Measurements from ENCODE around the gene SGIP1. TPM values are rescaled to one million over a fixed set of nuclear protein-coding genes. Genes with fewer than 3 reads are reported as not detected.

Gene SGIP1
- total and polyA plus RNA-seq, 7 donors = 0.74 to 3.7 (median 1.0) TPM

GRCh38 chr1:66767626-66768025 lies 233.7 kb downstream of the SGIP1 start:
- no peak for TF ChIP-seq CTCF (IDR thresholded peaks at IDR 0.05)
- Histone ChIP-seq H3K27ac (no peak overlapping the region), H3K27me3 (ENCODE audit: insufficient read depth in 3 of 3, low read length in 2 of 3) (no peaks in the 10 kb centered on the region), H3K4me1 (no peaks in the 10 kb centered on the region), H3K36me3 (ENCODE audit: insufficient read depth in 1 of 2, low read depth in 1 of 2) (no peaks in the 10 kb centered on the region), H3K9me3 (no peaks in the 10 kb centered on the region), H3K4me3 (no peak overlapping the region)
- intact Hi-C loops (cut with DNase I) = loop anchor here (5.0 to 10.0 kb wide), 3 partner anchors 157 to 380 kb away; partner anchors contain the start of genes DNAI4 (in 2 of the 2) and MIER1 (in 2 of the 2)
- DNase-seq (no peak), ATAC-seq (no peak)

- no peak overlapping the region for H3K4me3 ChIP-seq
- H3K27ac ChIP-seq = no peak overlapping the region
- H3K27me3 ChIP-seq (ENCODE audit: insufficient read depth in 3 of 3, low read length in 2 of 3) = no peaks in the 10 kb centered on the region
- intact Hi-C loops (cut with DNase I) = loop anchor here (5.0 to 10.0 kb wide), 3 partner anchors 156 to 378 kb away; partner anchors contain the start of genes DNAI4 (in 2 of the 2) and MIER1 (in 2 of the 2)
- H3K4me1 ChIP-seq = no peaks in the 10 kb centered on the region
- no peaks in the 10 kb centered on the region for H3K36me3 ChIP-seq (ENCODE audit: insufficient read depth in 1 of 2, low read depth in 1 of 2)
- no peak for TF ChIP-seq CTCF (IDR thresholded peaks at IDR 0.05)
- DNase-seq = no peak
- no peaks in the 10 kb centered on the region for H3K9me3 ChIP-seq
- no peak for ATAC-seq
- 61 to 82% (median 68%) methylated on average over 1 of the region's 1 CpG for WGBS, 3 donors
Observed at GRCh38 chr1:66768965-66769364, 235.0 kb downstream of the SGIP1 start.

DNA sequence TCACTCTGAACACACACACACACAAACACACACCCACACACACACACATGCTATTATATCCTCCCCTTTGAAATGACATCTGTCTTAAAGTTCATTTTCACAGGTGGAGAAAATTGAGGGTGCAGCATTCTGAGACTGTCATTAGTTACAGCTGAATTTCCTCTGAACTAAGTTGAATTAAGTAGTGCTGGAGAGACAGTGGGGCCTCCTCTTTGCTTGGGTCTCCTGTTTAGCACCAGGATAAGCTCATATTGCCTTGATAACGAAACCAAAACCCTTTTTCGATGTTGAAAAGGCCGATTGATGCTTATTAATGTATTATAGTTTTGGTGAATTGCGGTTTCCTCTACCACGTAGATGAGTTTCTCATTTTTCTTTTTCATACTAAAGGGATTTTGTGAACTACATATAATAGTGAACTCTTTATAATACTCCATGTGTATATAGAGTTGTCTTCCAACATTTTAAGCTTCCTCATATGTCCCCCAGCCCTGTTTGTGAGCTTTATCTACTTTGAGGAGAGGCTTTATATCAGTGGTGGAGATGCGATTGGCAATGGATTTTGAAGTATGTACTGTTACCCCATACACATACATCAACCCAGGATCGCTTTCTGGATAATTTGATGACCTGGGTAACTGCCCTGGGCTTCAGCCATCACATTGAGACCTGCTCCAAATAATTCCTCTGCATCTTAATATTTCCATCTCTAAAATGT lies 235.7 kb downstream of the SGIP1 start:
- no peak for TF ChIP-seq CTCF (IDR thresholded peaks at IDR 0.05)
- Histone ChIP-seq H3K9me3 (no peaks in the 10 kb centered on the region), H3K36me3 (ENCODE audit: insufficient read depth in 1 of 2, low read depth in 1 of 2) (no peaks in the 10 kb centered on the region), H3K4me3 (no peak overlapping the region), H3K27ac (no peak overlapping the region), H3K27me3 (ENCODE audit: insufficient read depth in 3 of 3, low read length in 2 of 3) (no peaks in the 10 kb centered on the region), H3K4me1 (no peaks in the 10 kb centered on the region)
- 58 to 63% (median 62%) methylated on average over 7 of the region's 7 CpGs for WGBS, 3 donors
- intact Hi-C loops (cut with DNase I) = loop anchor here (5.0 to 10.0 kb wide), 4 partner anchors 155 to 745 kb away; partner anchors contain the start of genes DNAI4 (in 2 of the 2) and MIER1 (in 2 of the 2)
- ATAC-seq (no peak), DNase-seq (no peak)

DNA sequence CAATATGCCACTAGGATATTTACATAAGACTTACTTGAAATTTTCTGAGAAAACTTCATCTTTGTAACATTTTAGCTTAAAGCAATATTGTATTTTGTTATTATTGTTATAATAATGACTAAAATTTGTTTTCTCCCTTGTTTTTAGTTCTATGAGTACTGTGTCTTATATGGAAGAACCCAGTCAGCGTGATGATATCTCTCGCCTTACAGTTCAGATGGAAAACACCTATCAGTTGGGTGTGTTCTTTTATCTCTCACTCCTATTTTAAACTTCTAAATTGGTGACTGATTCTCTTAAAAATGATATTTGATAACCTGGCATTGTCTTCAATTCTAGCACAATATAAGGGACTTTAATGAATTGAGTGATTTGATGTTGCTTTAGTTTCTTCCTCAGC lies 236.3 kb downstream of the SGIP1 start:
- Histone ChIP-seq H3K4me1 (no peaks in the 10 kb centered on the region), H3K27me3 (ENCODE audit: insufficient read depth in 3 of 3, low read length in 2 of 3) (no peaks in the 10 kb centered on the region), H3K27ac (no peak overlapping the region), H3K36me3 (ENCODE audit: insufficient read depth in 1 of 2, low read depth in 1 of 2) (no peaks in the 10 kb centered on the region), H3K9me3 (no peaks in the 10 kb centered on the region), H3K4me3 (no peak overlapping the region)
- WGBS, 3 donors = 96 to 99% (median 99%) methylated on average over 2 of the region's 2 CpGs
- intact Hi-C loops (cut with DNase I) = loop anchor here in 1 of 2 donors (10.0 kb wide), 1 partner anchor 745 kb away; no protein-coding TSS in a partner anchor
- ATAC-seq (no peak), DNase-seq (no peak)
- no peak for TF ChIP-seq CTCF (IDR thresholded peaks at IDR 0.05)
